Measurements from ENCODE around the gene ADAM17. TPM values are rescaled to one million over a fixed set of nuclear protein-coding genes. Genes with fewer than 3 reads are reported as not detected.

ADAM17 gene
- total and polyA plus RNA-seq, 4 donors, result 3.3 to 14.1 (median 7.9) TPM

DNA sequence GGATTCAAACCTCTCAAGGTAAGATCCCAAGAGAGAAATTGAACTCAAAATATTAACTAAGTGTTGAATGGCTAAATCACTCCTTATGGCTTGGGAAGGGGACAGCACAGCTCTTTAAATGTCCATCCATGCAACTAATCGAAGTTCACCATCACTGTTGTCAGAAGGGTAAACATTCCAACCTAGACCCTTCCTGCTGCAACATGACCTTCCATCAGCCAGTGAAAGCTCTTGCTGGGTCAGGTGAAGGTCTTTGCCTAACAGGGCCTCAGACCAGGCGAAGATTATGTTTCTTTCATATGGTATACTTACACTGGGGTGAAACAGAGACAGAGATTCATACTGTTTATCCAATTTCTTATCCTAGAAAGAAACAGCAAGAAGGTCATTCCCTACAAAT, 64.8 kb downstream of the ADAM17 start:
- no peaks in the 10 kb centered on the region for H3K27me3 ChIP-seq (ENCODE audit: control insufficient read depth in 4 of 4, insufficient read depth in 4 of 4, low read length in 3 of 4)
- WGBS, result 93% methylated on average over 2 of the region's 2 CpGs
- TF ChIP-seq EGR1 (IDR thresholded peaks at IDR 0.05; ENCODE audit: low read depth in 2 of 2) (no peak), TAF1 (conservative IDR thresholded peaks at IDR 0.05) (no peak), HNF4A (conservative IDR thresholded peaks at IDR 0.05) (no peak), HNF4G (IDR thresholded peaks at IDR 0.05) (no peak), RAD21 (IDR thresholded peaks at IDR 0.05) (no peak), ZBTB33 (IDR thresholded peaks at IDR 0.05) (no peak), FOXA1 (IDR thresholded peaks at IDR 0.05) (no peak), NR2F2 (IDR thresholded peaks at IDR 0.05) (no peak), GABPA (IDR thresholded peaks at IDR 0.05 in 1 of 2, conservative IDR thresholded peaks at IDR 0.05 in 1 of 2) (no peak)
- TF ChIP-seq, protein P1, sequence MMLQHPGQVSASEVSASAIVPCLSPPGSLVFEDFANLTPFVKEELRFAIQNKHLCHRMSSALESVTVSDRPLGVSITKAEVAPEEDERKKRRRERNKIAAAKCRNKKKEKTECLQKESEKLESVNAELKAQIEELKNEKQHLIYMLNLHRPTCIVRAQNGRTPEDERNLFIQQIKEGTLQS (IDR thresholded peaks at IDR 0.05), result no peak
- TF ChIP-seq, protein P2, sequence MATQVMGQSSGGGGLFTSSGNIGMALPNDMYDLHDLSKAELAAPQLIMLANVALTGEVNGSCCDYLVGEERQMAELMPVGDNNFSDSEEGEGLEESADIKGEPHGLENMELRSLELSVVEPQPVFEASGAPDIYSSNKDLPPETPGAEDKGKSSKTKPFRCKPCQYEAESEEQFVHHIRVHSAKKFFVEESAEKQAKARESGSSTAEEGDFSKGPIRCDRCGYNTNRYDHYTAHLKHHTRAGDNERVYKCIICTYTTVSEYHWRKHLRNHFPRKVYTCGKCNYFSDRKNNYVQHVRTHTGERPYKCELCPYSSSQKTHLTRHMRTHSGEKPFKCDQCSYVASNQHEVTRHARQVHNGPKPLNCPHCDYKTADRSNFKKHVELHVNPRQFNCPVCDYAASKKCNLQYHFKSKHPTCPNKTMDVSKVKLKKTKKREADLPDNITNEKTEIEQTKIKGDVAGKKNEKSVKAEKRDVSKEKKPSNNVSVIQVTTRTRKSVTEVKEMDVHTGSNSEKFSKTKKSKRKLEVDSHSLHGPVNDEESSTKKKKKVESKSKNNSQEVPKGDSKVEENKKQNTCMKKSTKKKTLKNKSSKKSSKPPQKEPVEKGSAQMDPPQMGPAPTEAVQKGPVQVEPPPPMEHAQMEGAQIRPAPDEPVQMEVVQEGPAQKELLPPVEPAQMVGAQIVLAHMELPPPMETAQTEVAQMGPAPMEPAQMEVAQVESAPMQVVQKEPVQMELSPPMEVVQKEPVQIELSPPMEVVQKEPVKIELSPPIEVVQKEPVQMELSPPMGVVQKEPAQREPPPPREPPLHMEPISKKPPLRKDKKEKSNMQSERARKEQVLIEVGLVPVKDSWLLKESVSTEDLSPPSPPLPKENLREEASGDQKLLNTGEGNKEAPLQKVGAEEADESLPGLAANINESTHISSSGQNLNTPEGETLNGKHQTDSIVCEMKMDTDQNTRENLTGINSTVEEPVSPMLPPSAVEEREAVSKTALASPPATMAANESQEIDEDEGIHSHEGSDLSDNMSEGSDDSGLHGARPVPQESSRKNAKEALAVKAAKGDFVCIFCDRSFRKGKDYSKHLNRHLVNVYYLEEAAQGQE (IDR thresholded peaks at IDR 0.05), result no peak
- TF ChIP-seq, protein P3, sequence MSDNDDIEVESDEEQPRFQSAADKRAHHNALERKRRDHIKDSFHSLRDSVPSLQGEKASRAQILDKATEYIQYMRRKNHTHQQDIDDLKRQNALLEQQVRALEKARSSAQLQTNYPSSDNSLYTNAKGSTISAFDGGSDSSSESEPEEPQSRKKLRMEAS (IDR thresholded peaks at IDR 0.05), result no peak
- TF ChIP-seq, protein P4, sequence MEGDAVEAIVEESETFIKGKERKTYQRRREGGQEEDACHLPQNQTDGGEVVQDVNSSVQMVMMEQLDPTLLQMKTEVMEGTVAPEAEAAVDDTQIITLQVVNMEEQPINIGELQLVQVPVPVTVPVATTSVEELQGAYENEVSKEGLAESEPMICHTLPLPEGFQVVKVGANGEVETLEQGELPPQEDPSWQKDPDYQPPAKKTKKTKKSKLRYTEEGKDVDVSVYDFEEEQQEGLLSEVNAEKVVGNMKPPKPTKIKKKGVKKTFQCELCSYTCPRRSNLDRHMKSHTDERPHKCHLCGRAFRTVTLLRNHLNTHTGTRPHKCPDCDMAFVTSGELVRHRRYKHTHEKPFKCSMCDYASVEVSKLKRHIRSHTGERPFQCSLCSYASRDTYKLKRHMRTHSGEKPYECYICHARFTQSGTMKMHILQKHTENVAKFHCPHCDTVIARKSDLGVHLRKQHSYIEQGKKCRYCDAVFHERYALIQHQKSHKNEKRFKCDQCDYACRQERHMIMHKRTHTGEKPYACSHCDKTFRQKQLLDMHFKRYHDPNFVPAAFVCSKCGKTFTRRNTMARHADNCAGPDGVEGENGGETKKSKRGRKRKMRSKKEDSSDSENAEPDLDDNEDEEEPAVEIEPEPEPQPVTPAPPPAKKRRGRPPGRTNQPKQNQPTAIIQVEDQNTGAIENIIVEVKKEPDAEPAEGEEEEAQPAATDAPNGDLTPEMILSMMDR (IDR thresholded peaks at IDR 0.05; ENCODE audit: low read depth, low read length, missing input control), result no peak
- DNase-seq (ENCODE audit: low spot score), result no peak
- H3K9ac ChIP-seq (ENCODE audit: low read depth in 1 of 2, low read length in 2 of 2), result no peak overlapping the region
- H3K4me3 ChIP-seq (ENCODE audit: low read depth in 1 of 3, low read length in 3 of 3), result no peak overlapping the region
- H3K4me1 ChIP-seq (ENCODE audit: control insufficient read depth in 4 of 4, insufficient read depth in 4 of 4, low read length in 3 of 4), result no peaks in the 10 kb centered on the region
- peaks cover 19 to 84% (median 65%) of the 10 kb centered on the region in 4 donors for H3K36me3 ChIP-seq (ENCODE audit: control insufficient read depth in 4 of 4, insufficient read depth in 3 of 4, low read depth in 1 of 4, low read length in 3 of 4)
- H3K27ac ChIP-seq (ENCODE audit: low read depth in 1 of 2, low read length in 2 of 2), result no peak overlapping the region
- no peaks in the 10 kb centered on the region for H3K9me3 ChIP-seq (ENCODE audit: control insufficient read depth in 4 of 4, low read length in 3 of 4)

Measured in liver (tissue), 9 donors.